Stromal cell of bone marrow (primary cell): ENCODE measurements around the gene GPR87.

Experiments
- DNase-seq: peaks from one replicate; pipeline ENCODE4 v3.0.0-alpha.2; 2012; ENCODE audit warnings: low read depth

GPR87 gene

GRCh38 chr3:151316267-151316991, at the start of gene GPR87:
Gene GPR87, minus strand, starts transcription at chr3:151316820. Its CDS starts 16,720 bp downstream, at chr3:151300100.
- DNase-seq, result no peak

- DNase-seq, result no peak
Measured at GRCh38 chr3:151362751-151363174, 46.1 kb upstream of the GPR87 start.

GRCh38 chr3:151357463-151357850, 40.8 kb upstream of the GPR87 start:
- no peak for DNase-seq

GRCh38 chr3:151356794-151357462, 40.3 kb upstream of the GPR87 start:
- DNase-seq, result peak; percentile 62

- DNase-seq, result no peak
Measured at GRCh38 chr3:151351648-151352047, 35.0 kb upstream of the GPR87 start.

- DNase-seq, result no peak
Measured at GRCh38 chr3:151351219-151351618, 34.6 kb upstream of the GPR87 start.

- DNase-seq, result no peak
Measured at GRCh38 chr3:151350656-151351055, 34.0 kb upstream of the GPR87 start.

GRCh38 chr3:151347432-151347831, 30.8 kb upstream of the GPR87 start:
- no peak for DNase-seq

GRCh38 chr3:151346292-151346691, 29.7 kb upstream of the GPR87 start:
- DNase-seq, result no peak

GRCh38 chr3:151345859-151346258, 29.2 kb upstream of the GPR87 start:
- DNase-seq, result peak; percentile 63

GRCh38 chr3:151331696-151332095, 15.1 kb upstream of the GPR87 start:
- no peak for DNase-seq

GRCh38 chr3:151330899-151331298, 14.3 kb upstream of the GPR87 start:
- peak; percentile 43 for DNase-seq

- no peak for DNase-seq
Measured at GRCh38 chr3:151330379-151330778, 13.8 kb upstream of the GPR87 start.

GRCh38 chr3:151329363-151329762, 12.7 kb upstream of the GPR87 start, which contains the start of gene P2RY13:
Gene P2RY13, minus strand, starts transcription at chr3:151329549. Its CDS starts 21 bp downstream, at chr3:151329528.
- no peak for DNase-seq

GRCh38 chr3:151328298-151328995, 11.8 kb upstream of the GPR87 start:
- DNase-seq, result no peak

GRCh38 chr3:151327571-151328198, 11.1 kb upstream of the GPR87 start:
- DNase-seq, result no peak

- DNase-seq, result no peak
Measured at GRCh38 chr3:151322511-151322910, 5.9 kb upstream of the GPR87 start.

GRCh38 chr3:151321526-151321925, 4.9 kb upstream of the GPR87 start:
- no peak for DNase-seq

- no peak for DNase-seq
Measured at GRCh38 chr3:151320131-151320530, 3.5 kb upstream of the GPR87 start.

GRCh38 chr3:151319628-151320027, 3.0 kb upstream of the GPR87 start:
- no peak for DNase-seq

GRCh38 chr3:151318991-151319390, 2.4 kb upstream of the GPR87 start:
- DNase-seq, result no peak

- DNase-seq, result no peak
Measured at GRCh38 chr3:151318313-151318712, 1.7 kb upstream of the GPR87 start.
